ENCODE results near the gene FOXA1. TPM values are rescaled to one million over a fixed set of nuclear protein-coding genes. Genes with fewer than 3 reads are reported as not detected.

Gene FOXA1
- total RNA-seq, 1 experiment from 2014 or later: 0.05 TPM

DNA sequence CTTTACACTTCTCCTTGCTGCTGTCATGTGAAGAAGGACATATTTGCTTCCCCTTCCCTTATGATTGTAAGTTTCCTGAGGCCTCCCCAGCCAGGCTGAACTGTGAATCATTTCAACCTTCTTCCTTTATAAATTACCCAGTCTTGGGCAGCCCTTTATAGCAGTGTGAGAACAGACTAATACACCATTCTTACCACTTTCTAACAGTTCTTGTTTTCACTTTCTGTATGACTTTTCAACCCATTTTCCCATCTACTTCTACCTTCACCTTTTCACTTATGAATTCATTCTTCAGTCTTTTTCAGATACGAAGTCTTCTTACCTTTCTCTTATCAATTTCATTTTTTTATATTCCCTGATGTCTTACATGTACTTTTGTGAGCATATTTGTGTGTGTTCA, 55.1 kb downstream of the FOXA1 start:
- DNase-seq (ENCODE audit: low read depth, low spot score): no peak

More for the DNA sequence above, 55.1 kb downstream of the FOXA1 start:
- in situ Hi-C loops (cut with HindIII; ENCODE audit: low pct_unique_long_range_greater_than_20kb, low sequenced_read_pairs): no loop called here

Other genes starting within 250 kb of the FOXA1 start
- gene TTC6, start 380 bp upstream of the FOXA1 start, total RNA-seq (2014; rRNA removed; shearing (Covaris generic)): not detected in 2 replicates

Measured in SK-MEL-5 (cell line).